ENCODE measurements around the gene STAT5A. TPM values are rescaled to one million over a fixed set of nuclear protein-coding genes. Genes with fewer than 3 reads are reported as not detected.

STAT5A gene
- total RNA-seq, 8 experiments from 2014 or later, result 0.93 to 12.0 (median 3.0) TPM

DNA sequence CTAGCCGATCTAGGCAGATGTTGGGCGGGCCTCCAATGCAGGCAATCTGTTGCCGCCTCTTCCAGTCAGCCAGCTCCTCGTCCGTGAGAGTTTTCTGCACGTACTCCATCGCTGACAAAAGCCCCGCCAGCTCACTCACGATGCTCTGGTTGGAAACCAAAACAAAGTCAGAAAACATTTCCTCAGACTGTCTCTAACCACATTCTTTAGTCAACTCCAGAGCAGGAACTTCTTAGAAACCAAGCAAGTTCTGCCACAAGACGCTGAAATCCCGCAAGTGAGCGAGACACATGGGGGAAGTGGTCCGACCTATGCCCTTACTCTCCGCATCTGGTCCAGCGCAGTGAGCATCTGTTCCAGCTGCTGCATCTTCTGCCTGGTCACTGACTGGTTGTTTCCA, 49.1 kb downstream of the STAT5A start:
- WGBS, 10 experiments, result 13 to 100% (median 86%) methylated on average over 1 to 10 of the region's 15 CpGs; no CpG with 5 or more reads in 2 of the 10 experiments
- H3K27ac ChIP-seq, result no peak overlapping the region

DNA sequence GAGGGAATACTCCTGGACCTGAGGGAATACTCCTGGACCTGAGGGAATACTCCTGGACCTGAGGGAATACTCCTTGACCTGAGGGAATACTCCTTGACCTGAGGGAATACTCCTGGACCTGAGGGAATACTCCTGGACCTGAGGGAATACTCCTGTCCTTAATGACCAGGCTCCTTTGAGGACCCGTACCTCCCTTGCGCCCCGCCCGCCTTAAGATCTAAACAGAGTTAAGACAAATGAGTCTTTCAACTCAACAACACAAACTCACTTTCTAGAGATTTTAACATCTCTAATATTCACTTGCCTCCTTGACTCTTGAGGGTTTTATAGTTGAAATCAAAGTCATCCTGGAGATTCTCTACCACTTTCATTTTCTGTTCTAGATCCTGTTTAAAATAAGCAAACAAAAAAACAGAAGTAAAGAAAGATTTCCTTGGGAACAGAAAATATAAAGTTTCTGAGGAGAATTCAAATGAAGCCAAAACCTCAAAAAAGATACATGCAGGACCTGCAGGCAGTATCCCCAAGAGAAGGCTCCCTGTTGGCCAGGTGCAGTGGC, 50.2 kb downstream of the STAT5A start:
- Histone ChIP-seq H3K4me3 (no peak overlapping the region), H3K27ac (no peak overlapping the region), H3K4me1 (replicated peaks in 1 of 2) (no peaks in the 10 kb centered on the region)
- ATAC-seq (replicated peaks in 6 of 8), result no peak
- in situ Hi-C loops (cut with MboI; ENCODE audit: low pct_unique_long_range_greater_than_20kb in 2 of 9, low sequenced_read_pairs in 9 of 9, unreplicated experiment in 9 of 9), result loop anchor here in 1 of 9 experiments (25.0 kb wide), 1 partner anchor 149 kb away; no protein-coding TSS in a partner anchor
- 100% methylated on average over 1 to 3 of the region's 4 CpGs; no CpG with 5 or more reads in 7 of the 10 experiments for WGBS, 10 experiments

More for the DNA sequence above, 49.1 kb downstream of the STAT5A start:
- Histone ChIP-seq H3K4me1 (replicated peaks in 1 of 2) (no peaks in the 10 kb centered on the region), H3K4me3 (no peak overlapping the region)
- in situ Hi-C loops (cut with MboI; ENCODE audit: low pct_unique_long_range_greater_than_20kb in 2 of 9, low sequenced_read_pairs in 9 of 9, unreplicated experiment in 9 of 9), result loop anchor here in 1 of 9 experiments (25.0 kb wide), 1 partner anchor 150 kb away; no protein-coding TSS in a partner anchor
- peak in 2 of 8 experiments; percentile 85 to 91 for ATAC-seq (replicated peaks in 6 of 8)

GRCh38 chr17:42339221-42339620, 50.9 kb downstream of the STAT5A start:
- no peak for ATAC-seq (replicated peaks in 6 of 8)
- in situ Hi-C loops (cut with MboI; ENCODE audit: low pct_unique_long_range_greater_than_20kb in 2 of 9, low sequenced_read_pairs in 9 of 9, unreplicated experiment in 9 of 9), result loop anchor here in 1 of 9 experiments (25.0 kb wide), 1 partner anchor 148 kb away; no protein-coding TSS in a partner anchor
- WGBS, 10 experiments, result 80 to 100% (median 100%) methylated on average over 1 to 3 of the region's 5 CpGs; no CpG with 5 or more reads in 5 of the 10 experiments
- no peak overlapping the region for H3K27ac ChIP-seq
- H3K4me3 ChIP-seq, result no peak overlapping the region
- no peaks in the 10 kb centered on the region for H3K4me1 ChIP-seq (replicated peaks in 1 of 2)

GRCh38 chr17:42340691-42341127, 52.4 kb downstream of the STAT5A start:
- in situ Hi-C loops (cut with MboI; ENCODE audit: low pct_unique_long_range_greater_than_20kb in 2 of 9, low sequenced_read_pairs in 9 of 9, unreplicated experiment in 9 of 9), result loop anchor here in 1 of 9 experiments (25.0 kb wide), 1 partner anchor 147 kb away; no protein-coding TSS in a partner anchor
- Histone ChIP-seq H3K4me1 (replicated peaks in 1 of 2) (peaks cover 0 to under 1% of the 10 kb centered on the region in 2 donors), H3K4me3 (no peak overlapping the region), H3K27ac (no peak overlapping the region)
- ATAC-seq (replicated peaks in 6 of 8), result peak in 1 of 8 experiments; percentile 11

- WGBS, 10 experiments, result 67 to 100% (median 90%) methylated on average over 1 to 4 of the region's 4 CpGs; no CpG with 5 or more reads in 2 of the 10 experiments
- in situ Hi-C loops (cut with MboI; ENCODE audit: low pct_unique_long_range_greater_than_20kb in 2 of 9, low sequenced_read_pairs in 9 of 9, unreplicated experiment in 9 of 9), result loop anchor here in 1 of 9 experiments (25.0 kb wide), 1 partner anchor 146 kb away; no protein-coding TSS in a partner anchor
- no peak overlapping the region for H3K27ac ChIP-seq
Observed at GRCh38 chr17:42341568-42341967, 53.3 kb downstream of the STAT5A start.

GRCh38 chr17:42342242-42343008, 54.1 kb downstream of the STAT5A start:
- H3K4me1 ChIP-seq (replicated peaks in 1 of 2), result peaks cover 8 to 10% of the 10 kb centered on the region in 2 donors
- in situ Hi-C loops (cut with MboI; ENCODE audit: low pct_unique_long_range_greater_than_20kb in 2 of 9, low sequenced_read_pairs in 9 of 9, unreplicated experiment in 9 of 9), result loop anchor here in 1 of 9 experiments (25.0 kb wide), 1 partner anchor 145 kb away; no protein-coding TSS in a partner anchor
- H3K4me3 ChIP-seq, result no peak overlapping the region
- H3K27ac ChIP-seq, result no peak overlapping the region
- 25 to 100% (median 85%) methylated on average over 2 to 9 of the region's 9 CpGs for WGBS, 10 experiments
- ATAC-seq (replicated peaks in 6 of 8), result peak in 1 of 8 experiments; percentile 23

More at GRCh38 chr17:42341568-42341967, 53.3 kb downstream of the STAT5A start:
- peaks cover 8% of the 10 kb centered on the region in 2 donors for H3K4me1 ChIP-seq (replicated peaks in 1 of 2)
- H3K4me3 ChIP-seq, result no peak overlapping the region
- ATAC-seq (replicated peaks in 6 of 8), result no peak

GRCh38 chr17:42345396-42346073, 57.2 kb downstream of the STAT5A start:
- in situ Hi-C loops (cut with MboI; ENCODE audit: low pct_unique_long_range_greater_than_20kb in 2 of 9, low sequenced_read_pairs in 9 of 9, unreplicated experiment in 9 of 9), result loop anchor here in 1 of 9 experiments (25.0 kb wide), 1 partner anchor 142 kb away; no protein-coding TSS in a partner anchor
- H3K4me1 ChIP-seq (replicated peaks in 1 of 2), result peaks cover 8 to 10% of the 10 kb centered on the region in 2 donors
- peak in 5 of 8 experiments; percentile 53 to 65 (median 61) for ATAC-seq (replicated peaks in 6 of 8)
- H3K4me3 ChIP-seq, result no peak overlapping the region
- H3K27ac ChIP-seq, result peak overlapping the region in 1 of 2 donors; percentile 25
- 42 to 100% (median 78%) methylated on average over 6 to 13 of the region's 13 CpGs; no CpG with 5 or more reads in 1 of the 10 experiments for WGBS, 10 experiments

- no peak overlapping the region for H3K4me3 ChIP-seq
- H3K4me1 ChIP-seq (replicated peaks in 1 of 2), result peaks cover 8 to 10% of the 10 kb centered on the region in 2 donors
- 84 to 100% (median 95%) methylated on average over 2 to 8 of the region's 8 CpGs; no CpG with 5 or more reads in 1 of the 10 experiments for WGBS, 10 experiments
- H3K27ac ChIP-seq, result no peak overlapping the region
- in situ Hi-C loops (cut with MboI; ENCODE audit: low pct_unique_long_range_greater_than_20kb in 2 of 9, low sequenced_read_pairs in 9 of 9, unreplicated experiment in 9 of 9), result loop anchor here in 1 of 9 experiments (25.0 kb wide), 1 partner anchor 141 kb away; no protein-coding TSS in a partner anchor
- ATAC-seq (replicated peaks in 6 of 8), result no peak
Observed at GRCh38 chr17:42346481-42346880, 58.2 kb downstream of the STAT5A start.

- Histone ChIP-seq H3K4me3 (no peak overlapping the region), H3K27ac (no peak overlapping the region), H3K4me1 (replicated peaks in 1 of 2) (peaks cover 8 to 12% of the 10 kb centered on the region in 2 donors)
- in situ Hi-C loops (cut with MboI; ENCODE audit: low pct_unique_long_range_greater_than_20kb in 2 of 9, low sequenced_read_pairs in 9 of 9, unreplicated experiment in 9 of 9), result loop anchor here in 1 of 9 experiments (25.0 kb wide), 1 partner anchor 140 kb away; no protein-coding TSS in a partner anchor
- peak in 3 of 8 experiments; percentile 16 to 80 (median 68) for ATAC-seq (replicated peaks in 6 of 8)
Observed at GRCh38 chr17:42347198-42347597, 58.9 kb downstream of the STAT5A start.

- ATAC-seq (replicated peaks in 6 of 8), result peak in 2 of 8 experiments; percentile 3 to 5
- WGBS, 10 experiments, result 80 to 100% (median 93%) methylated on average over 1 to 3 of the region's 3 CpGs; no CpG with 5 or more reads in 2 of the 10 experiments
- no peak overlapping the region for H3K4me3 ChIP-seq
- no peak overlapping the region for H3K27ac ChIP-seq
- peaks cover 8 to 13% of the 10 kb centered on the region in 2 donors for H3K4me1 ChIP-seq (replicated peaks in 1 of 2)
- in situ Hi-C loops (cut with MboI; ENCODE audit: low pct_unique_long_range_greater_than_20kb in 2 of 9, low sequenced_read_pairs in 9 of 9, unreplicated experiment in 9 of 9), result loop anchor here in 1 of 9 experiments (25.0 kb wide), 1 partner anchor 140 kb away; no protein-coding TSS in a partner anchor
Observed at GRCh38 chr17:42347606-42348005, 59.3 kb downstream of the STAT5A start.

DNA sequence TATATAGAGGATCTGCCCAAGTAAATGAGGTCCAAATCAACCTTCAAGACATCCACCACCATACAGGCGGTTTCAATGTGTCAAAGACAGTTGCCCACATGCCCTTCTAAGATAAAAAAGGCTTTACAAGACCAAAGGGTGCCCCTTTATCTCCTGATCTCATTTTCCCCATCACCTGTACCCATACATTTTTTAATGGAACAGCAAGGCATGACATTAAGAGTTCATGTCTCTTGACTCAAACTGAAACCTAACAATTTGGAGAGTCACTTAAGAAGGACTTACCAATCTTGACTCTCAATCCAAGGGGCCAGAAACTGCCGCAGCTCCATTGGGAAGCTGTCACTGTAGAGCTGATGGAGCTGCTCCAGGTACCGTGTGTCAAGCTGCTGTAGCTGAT, 59.8 kb downstream of the STAT5A start:
- in situ Hi-C loops (cut with MboI; ENCODE audit: low pct_unique_long_range_greater_than_20kb in 2 of 9, low sequenced_read_pairs in 9 of 9, unreplicated experiment in 9 of 9), result loop anchor here in 1 of 9 experiments (25.0 kb wide), 1 partner anchor 139 kb away; no protein-coding TSS in a partner anchor
- no peak for ATAC-seq (replicated peaks in 6 of 8)
- WGBS, 10 experiments, result 83 to 100% (median 100%) methylated on average over 1 to 3 of the region's 3 CpGs; no CpG with 5 or more reads in 1 of the 10 experiments
- Histone ChIP-seq H3K27ac (no peak overlapping the region), H3K4me3 (no peak overlapping the region), H3K4me1 (replicated peaks in 1 of 2) (peaks cover 8 to 13% of the 10 kb centered on the region in 2 donors)

All from motor neuron (in vitro differentiated cells).